SIG-M5 treated with dmso at 0.1 percent for 504 hours (cell line): Measurements from ENCODE around the gene STAMBPL1.
A peak's percentile ranks its signal among the peaks of the same experiment; 100 is the strongest.
"Not testable (repeated sequence)": the region's sequence is repeated elsewhere in the genome, so short reads cannot be mapped to it uniquely, and the experiment has no call there.

Source experiments
- DNase-seq: peaks from one replicate; lab custom pipeline; 2025; ENCODE audit not compliant: unreplicated experiment; lab: John Stamatoyannopoulos, UW

STAMBPL1 gene

DNA sequence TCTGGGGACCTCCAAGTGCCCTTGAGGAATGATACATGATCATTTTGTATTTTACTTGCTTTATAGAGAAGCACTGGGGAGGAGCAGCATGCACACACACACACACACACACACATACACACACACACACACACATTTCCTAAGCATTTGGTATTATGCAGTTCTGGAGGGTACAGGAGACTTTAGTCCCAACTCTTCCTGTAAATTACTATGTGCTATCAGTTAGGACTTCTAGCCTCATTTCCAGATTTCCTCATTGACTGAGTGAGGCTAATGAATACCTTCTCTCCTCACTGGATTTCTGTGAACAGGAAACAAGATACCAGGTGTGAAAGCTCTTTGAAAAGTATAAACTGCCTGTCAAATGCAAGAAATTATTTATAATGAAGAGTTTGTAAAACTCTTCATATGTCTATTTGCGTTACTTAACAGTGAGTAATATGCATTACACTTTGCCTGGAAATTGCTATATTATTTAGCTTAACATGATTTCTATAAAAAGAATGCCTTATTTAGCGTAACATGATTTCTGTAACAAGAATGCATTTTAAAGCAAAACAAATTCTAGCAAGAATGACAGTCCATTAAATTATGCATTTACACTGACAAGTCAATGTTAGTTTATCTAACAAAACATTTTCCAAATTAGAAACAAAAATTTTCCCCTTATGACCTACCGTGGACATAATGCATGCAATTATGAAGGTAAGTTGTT is 38.3 kb downstream of the STAMBPL1 start:
- DNase-seq: no peak

DNA sequence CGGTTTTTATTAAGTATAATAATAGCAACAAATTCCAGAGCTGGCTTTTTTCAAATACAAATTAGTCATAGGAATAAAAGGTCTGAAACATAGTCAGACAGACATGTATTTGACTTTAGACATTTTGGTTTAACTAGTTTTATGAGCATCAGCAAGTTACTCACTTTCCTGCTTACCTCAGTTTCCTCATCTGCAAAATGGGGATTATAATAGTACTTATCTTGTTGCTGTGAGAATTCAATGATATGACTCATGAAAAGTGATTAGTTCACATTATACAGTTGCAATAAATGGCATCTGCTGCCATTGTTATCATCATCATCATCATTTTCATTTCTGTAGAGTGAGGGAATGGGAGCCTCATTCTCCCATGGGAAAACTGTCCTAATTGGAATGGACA is 39.0 kb downstream of the STAMBPL1 start:
- DNase-seq: no peak

DNA sequence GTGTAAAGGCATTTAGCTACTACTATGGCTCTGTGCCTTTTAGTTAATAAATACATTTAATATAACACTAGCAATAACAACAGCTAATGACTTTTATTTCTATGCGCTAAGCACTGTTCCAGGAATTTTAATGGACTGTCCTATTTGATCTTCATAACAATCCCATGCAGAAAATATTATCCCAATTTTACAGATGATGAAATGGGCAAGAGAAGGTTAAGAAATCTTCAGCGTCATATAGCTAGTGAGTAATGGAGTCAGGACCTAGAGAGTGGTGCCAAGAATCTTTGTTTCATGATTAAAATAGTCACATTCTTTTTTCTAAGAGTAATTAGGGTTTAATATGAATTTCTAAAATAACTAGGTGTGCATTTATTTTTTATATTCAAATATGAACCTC is 40.2 kb downstream of the STAMBPL1 start:
- DNase-seq: no peak

DNA sequence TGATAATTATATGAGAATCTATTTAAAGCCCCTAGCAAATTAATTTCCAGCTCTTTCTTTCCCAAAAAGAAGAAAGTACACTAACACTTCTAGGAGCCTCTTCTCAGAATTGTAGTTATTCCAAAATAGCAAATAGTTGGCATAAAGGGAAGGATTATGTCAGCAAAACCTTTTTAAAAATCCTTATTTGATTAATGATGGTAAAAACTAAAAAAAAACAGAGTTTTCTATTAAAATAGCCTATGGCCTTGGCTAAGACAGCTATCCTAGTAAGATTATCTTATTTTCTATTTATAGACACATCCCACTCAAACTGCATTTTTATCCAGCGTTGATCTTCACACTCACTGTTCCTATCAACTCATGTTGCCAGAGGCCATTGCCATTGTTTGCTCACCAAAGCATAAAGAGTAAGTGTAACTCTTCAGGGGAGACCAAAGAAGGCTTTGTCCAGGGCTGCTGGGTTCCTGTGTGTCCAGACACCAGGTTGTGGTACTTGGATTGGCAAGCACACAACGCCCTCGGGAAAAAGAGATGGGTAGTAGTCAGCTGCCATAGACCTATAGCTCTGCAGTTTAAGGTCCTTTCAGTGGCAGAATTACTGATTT is 41.0 kb downstream of the STAMBPL1 start:
- no peak for DNase-seq

GRCh38 chr10:88922041-88922440 is 42.0 kb downstream of the STAMBPL1 start:
- DNase-seq: no peak

GRCh38 chr10:88923520-88923919 is 43.5 kb downstream of the STAMBPL1 start:
- DNase-seq: no peak

- peak; percentile 76 for DNase-seq
Measured at GRCh38 chr10:88926566-88927415, 46.7 kb downstream of the STAMBPL1 start.

GRCh38 chr10:88927416-88927690 is 47.3 kb downstream of the STAMBPL1 start:
- no peak for DNase-seq

GRCh38 chr10:88928254-88928653 is 48.2 kb downstream of the STAMBPL1 start:
- DNase-seq: no peak

DNA sequence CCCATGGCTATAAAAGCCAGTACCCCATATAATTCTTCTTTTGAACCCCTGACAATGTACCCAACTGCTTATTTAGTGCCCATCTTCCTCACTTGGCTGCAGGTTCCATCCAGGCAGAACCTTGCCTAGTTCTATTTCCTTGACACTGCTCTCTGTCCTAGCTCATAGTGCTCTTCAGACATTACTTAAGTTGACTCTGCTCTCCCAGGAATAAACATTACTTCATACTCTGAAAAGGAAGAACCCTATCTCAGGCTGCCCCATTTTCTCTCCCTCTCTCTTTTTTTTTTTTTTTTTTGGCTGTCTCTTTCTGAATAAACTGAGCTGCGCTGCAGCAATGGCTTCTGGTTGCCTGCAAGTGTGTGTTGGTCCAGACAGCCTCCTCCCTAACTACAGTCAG is 51.5 kb downstream of the STAMBPL1 start:
- no peak for DNase-seq

DNA sequence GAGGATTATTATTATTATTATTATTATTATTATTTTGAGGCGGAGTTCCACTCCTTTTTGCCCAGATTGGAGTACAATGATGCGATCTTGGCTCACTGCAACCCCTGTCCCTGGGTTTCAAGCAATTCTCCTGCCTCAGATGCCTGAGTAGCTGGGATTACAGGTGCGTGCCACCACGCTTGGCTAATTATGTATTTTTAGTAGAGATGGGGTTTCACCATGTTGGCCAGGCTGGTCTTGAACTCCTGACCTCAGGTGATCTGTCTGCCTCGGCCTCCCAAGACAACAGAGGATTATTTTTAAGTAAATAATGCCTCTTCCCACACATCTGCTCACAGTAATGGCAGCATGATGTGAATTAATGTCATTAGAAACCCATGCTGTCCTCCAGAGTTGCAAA is 52.0 kb downstream of the STAMBPL1 start:
- not testable (repeated sequence) for DNase-seq

DNA sequence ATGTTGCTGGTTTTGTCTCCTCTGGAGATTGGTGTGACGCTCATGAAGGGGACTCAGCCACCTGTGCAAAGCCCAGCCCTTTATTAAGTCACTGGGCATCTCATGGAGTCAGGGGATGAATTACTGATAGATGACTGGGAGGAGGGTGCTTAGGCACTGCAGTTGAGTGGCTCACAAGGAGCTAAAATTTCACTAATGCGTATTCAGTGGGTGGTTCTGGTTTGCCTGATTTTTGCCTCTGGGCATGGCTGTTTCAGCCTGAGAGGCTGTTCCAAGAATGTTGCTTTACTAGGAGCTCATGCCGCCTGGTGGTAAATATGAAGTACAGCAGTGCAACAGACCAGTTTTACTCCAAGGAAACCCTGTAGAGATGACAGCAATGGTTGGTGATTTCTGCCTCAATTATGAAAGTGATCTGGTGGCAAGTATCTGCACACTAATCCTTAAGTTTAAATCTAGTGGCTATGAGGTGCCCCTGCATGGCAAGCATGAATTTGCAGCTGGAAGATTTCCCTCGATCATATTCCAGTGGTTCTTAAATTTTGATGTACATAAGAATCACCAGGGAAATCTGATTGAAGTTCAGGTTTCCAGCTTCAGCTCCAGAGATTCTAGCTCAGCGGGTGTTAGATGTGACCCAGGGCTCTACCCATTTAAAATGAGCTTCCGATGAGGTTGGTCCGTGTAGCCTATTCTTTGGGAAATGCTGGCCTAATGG is 52.7 kb downstream of the STAMBPL1 start:
- DNase-seq: peak; percentile 76

GRCh38 chr10:88933564-88933963 is 53.5 kb downstream of the STAMBPL1 start:
- no peak for DNase-seq

DNA sequence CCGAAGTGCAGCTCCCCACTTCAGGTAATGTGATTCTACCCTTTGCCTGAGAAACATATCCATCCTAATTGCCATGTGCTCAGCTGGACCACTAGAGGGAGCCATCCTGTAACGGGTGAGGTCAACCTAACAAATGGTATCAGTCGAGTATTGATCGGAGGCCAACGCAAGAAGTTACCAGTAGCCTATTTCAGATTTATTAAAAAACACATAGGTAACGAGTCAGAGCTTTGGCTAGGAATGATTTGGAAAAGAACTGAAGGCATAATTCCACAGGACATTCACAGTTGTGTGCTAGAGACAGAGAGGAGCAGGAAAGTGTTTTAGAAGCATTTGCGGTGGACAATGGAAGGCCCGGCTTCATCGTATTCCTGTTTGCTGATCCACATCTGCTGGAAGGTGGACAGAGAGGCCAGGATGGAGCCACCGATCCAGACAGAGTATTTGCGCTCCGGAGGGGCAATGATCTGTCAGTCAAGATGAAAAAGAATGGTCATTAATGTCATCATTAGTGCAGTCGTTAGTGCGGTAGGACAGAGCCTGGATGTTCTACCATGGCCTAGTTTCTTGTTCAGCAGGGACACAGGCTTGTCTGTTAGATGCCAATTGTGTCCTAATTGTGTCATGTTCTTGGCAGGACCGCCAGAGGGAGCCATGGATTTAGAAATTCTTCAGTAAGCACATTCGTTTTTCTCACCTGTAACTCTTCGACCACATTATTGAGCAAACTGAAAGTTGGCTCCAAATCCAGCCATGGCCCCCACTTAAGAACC is 55.0 kb downstream of the STAMBPL1 start:
- peak; percentile 72 for DNase-seq

GRCh38 chr10:88936656-88937055 is 56.6 kb downstream of the STAMBPL1 start:
- DNase-seq: no peak

GRCh38 chr10:88938039-88938438 is 58.0 kb downstream of the STAMBPL1 start:
- DNase-seq: no peak

- DNase-seq: no peak
Measured at GRCh38 chr10:88938938-88939337, 58.9 kb downstream of the STAMBPL1 start.

DNA sequence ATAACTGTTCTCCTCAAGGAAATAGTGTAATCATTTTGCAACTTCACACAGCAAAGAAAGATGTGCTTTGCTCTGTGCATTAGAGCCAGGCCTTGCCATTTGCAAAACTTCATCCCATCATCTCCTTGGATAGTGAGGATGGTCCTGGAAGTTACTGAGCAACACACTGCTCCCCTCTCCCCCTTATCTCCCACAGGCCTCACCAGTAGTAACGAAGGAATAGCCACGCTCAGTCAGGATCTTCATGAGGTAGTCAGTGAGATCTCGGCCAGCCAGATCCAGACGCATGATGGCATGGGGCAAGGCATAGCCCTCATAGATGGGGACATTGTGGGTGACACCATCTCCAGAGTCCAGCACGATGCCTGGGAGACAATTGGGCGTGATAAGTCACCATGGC is 61.0 kb downstream of the STAMBPL1 start:
- DNase-seq: no peak

DNA sequence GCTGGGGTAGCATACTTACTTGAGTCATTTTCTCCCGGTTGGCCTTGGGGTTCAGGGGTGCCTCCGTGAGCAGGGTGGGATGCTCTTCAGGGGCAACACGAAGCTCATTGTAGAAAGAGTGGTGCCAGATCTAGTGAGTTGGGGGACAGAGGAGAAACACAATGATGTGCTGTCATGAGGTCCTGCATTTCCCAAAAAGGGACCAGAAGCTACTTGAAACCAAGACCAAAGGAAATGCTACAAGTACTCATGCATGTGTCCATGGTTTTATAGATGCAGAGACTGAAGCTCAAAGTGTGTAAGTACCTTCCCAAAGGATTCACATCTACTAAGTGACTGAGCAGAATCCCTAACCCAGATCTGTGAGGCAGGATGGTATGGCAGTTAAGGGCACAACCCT is 63.7 kb downstream of the STAMBPL1 start:
- DNase-seq: no peak

DNA sequence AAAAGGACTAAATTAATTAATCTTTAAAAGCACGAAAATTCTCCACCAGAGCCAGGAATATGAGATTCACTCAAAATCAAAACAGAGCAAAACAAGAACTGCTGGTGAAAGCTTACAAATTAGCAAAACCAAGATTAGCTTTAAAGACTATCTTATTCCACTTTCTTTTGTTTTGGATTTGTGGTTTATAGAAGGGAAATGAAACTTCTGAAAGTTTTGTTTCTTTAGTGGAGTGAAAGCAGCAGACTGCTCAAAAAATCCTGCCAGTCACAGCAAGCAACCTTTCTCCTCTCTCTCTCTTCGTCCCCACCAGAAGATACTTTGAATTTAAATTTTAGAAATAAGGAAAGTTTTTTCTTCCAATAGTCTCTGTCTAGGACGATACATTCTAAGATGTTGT is 64.8 kb downstream of the STAMBPL1 start:
- DNase-seq: peak; percentile 28

DNA sequence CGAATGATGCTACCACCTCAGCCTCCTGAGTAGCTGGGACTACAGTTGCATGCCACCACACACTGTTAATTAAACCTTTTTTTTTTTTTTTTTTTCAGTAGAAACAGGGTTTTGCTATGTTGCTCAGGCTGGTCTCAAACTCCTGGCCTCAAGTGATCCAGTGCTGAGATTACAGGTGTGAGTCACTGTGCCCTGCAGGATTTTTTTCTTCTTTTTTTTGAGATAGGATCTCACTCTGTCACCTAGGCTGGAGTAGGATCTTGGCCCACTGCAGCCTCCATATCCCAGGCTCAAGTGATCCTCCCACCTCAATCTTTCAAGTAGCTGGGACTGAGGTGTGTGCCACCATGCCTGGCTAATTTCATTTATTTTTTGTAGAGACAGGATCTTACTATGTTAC is 66.2 kb downstream of the STAMBPL1 start:
- DNase-seq: no peak
